Large intestine (tissue), 3 donors: ENCODE data around the gene EVC2. TPM values are rescaled to one million over a fixed set of nuclear protein-coding genes. Genes with fewer than 3 reads are reported as not detected.

ENCODE experiments used
- DNase-seq, 2 donors: peaks; one replicate each; pipeline versions ENCODE4 v3.0.0 to v3.0.0-alpha.2; 2013
- H3K27ac ChIP-seq: one replicate; pipeline ENCODE4 v1.5.1; 2013; ENCODE audit warnings: low read length
- H3K27me3 ChIP-seq: 2 replicates; pipeline ENCODE4 v1.6.1; 2013; ENCODE audit warnings: low read length; ENCODE audit not compliant: control insufficient read depth, insufficient read depth
- H3K36me3 ChIP-seq: 2 replicates; pipeline ENCODE4 v1.6.1; 2013; ENCODE audit warnings: low read length; ENCODE audit not compliant: control insufficient read depth, insufficient read depth
- H3K4me1 ChIP-seq: one replicate; pipeline ENCODE4 v1.6.1; 2013; ENCODE audit warnings: low read length; ENCODE audit not compliant: control insufficient read depth, insufficient read depth
- H3K4me3 ChIP-seq: one replicate; pipeline ENCODE4 v1.5.1; 2013; ENCODE audit warnings: low read length
- H3K9me3 ChIP-seq: one replicate; pipeline ENCODE4 v1.6.1; 2013; ENCODE audit warnings: mild to moderate bottlenecking, low read depth, low read length, moderate library complexity; ENCODE audit not compliant: control insufficient read depth
- WGBS: methylation state at CpG from one replicate; pipeline ENCODE4 v1.1.5; 2013; ENCODE audit warnings: low lambda C conversion rate; ENCODE audit not compliant: insufficient coverage; 5-methylcytosine and 5-hydroxymethylcytosine counted together
- polyA plus RNA-seq: library from polyadenylated mRNA; unstranded; fragments of 120-200 nt; gene quantifications from one replicate; pipeline ENCODE4 v1.2.1, GENCODE V29; 2013

EVC2 gene
- polyA plus RNA-seq, 1 donor, result 1.3 TPM

DNA sequence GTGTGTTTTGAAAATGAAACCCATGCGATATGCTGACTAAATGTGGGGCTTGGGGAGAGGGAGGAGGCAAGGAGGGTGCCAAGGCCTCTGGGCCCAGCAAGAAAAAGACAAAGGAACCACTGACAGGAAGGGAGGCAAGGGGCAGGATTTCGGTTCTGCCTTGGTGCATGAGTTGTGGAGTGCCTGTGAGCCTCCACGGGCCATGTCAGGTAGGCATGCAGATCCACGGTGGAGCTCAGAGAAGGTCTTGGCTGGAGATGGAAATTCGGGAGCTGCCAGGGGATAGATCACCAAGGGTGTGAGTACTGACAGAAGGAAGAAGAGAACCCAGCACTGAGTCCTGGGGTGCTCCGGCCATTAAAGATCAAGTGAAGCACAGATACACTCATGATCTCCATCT is 4.1 kb downstream of the EVC2 start:
- no peak for DNase-seq
- no peaks in the 10 kb centered on the region for H3K36me3 ChIP-seq
- H3K9me3 ChIP-seq, result no peaks in the 10 kb centered on the region
- no peak overlapping the region for H3K4me3 ChIP-seq
- H3K27me3 ChIP-seq, result peaks cover 29% of the 10 kb centered on the region
- H3K27ac ChIP-seq, result no peak overlapping the region
- no CpG with 5 or more reads among the region's 6 CpGs for WGBS
- H3K4me1 ChIP-seq, result peaks cover 4% of the 10 kb centered on the region

- Histone ChIP-seq H3K36me3 (no peaks in the 10 kb centered on the region), H3K9me3 (no peaks in the 10 kb centered on the region), H3K4me1 (peaks cover 4% of the 10 kb centered on the region), H3K4me3 (no peak overlapping the region), H3K27ac (no peak overlapping the region), H3K27me3 (peaks cover 25% of the 10 kb centered on the region)
- DNase-seq, result no peak
- 83% methylated on average over 1 of the region's 5 CpGs for WGBS
Observed at GRCh38 chr4:5703831-5704230, 4.5 kb downstream of the EVC2 start.

- no peak for DNase-seq
- H3K4me3 ChIP-seq, result no peak overlapping the region
- no peaks in the 10 kb centered on the region for H3K4me1 ChIP-seq
- no peaks in the 10 kb centered on the region for H3K36me3 ChIP-seq
- whole genome bisulfite sequencing, result 80% methylated on average over 1 of the region's 8 CpGs
- H3K27ac ChIP-seq, result no peak overlapping the region
- H3K27me3 ChIP-seq, result peaks cover 6% of the 10 kb centered on the region
- H3K9me3 ChIP-seq, result no peaks in the 10 kb centered on the region
Observed at GRCh38 chr4:5701971-5702370, 6.4 kb downstream of the EVC2 start.

GRCh38 chr4:5700459-5700858 is 7.9 kb downstream of the EVC2 start:
- Histone ChIP-seq H3K4me3 (no peak overlapping the region), H3K36me3 (no peaks in the 10 kb centered on the region), H3K4me1 (no peaks in the 10 kb centered on the region), H3K27ac (no peak overlapping the region), H3K9me3 (no peaks in the 10 kb centered on the region), H3K27me3 (no peaks in the 10 kb centered on the region)
- DNase-seq, result no peak
- WGBS, result 100% methylated on average over 1 of the region's 5 CpGs

- no peak overlapping the region for H3K4me3 ChIP-seq
- peaks cover 3% of the 10 kb centered on the region for H3K36me3 ChIP-seq
- H3K9me3 ChIP-seq, result no peaks in the 10 kb centered on the region
- no peaks in the 10 kb centered on the region for H3K4me1 ChIP-seq
- no peak for DNase-seq
- H3K27me3 ChIP-seq, result no peaks in the 10 kb centered on the region
- no peak overlapping the region for H3K27ac ChIP-seq
- no CpG with 5 or more reads among the region's 11 CpGs for WGBS
Observed at GRCh38 chr4:5696341-5696740, 12.0 kb downstream of the EVC2 start.

DNA sequence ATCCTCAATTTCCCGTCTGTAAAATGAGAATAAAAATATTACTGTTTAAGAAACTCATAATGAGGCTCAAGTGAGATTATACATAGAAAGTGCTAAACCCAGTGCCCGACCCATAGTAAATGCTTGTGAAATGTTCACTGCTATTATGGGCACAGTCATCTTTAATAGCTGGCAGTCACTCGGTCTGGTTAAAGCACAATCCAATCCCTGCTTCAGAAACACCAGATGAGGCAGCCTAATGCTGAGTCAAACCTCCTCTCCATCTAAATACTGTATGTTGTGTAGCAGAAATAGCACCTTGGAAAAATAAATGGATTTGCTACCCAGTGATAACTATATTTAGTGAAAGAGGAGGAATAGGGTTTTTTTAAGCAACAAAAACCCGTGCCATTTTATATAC is 14.5 kb downstream of the EVC2 start:
- H3K27ac ChIP-seq, result no peak overlapping the region
- DNase-seq, result no peak
- H3K27me3 ChIP-seq, result no peaks in the 10 kb centered on the region
- no CpG with 5 or more reads among the region's 4 CpGs for WGBS
- H3K4me1 ChIP-seq, result no peaks in the 10 kb centered on the region
- H3K9me3 ChIP-seq, result no peaks in the 10 kb centered on the region
- peaks cover 5% of the 10 kb centered on the region for H3K36me3 ChIP-seq
- H3K4me3 ChIP-seq, result no peak overlapping the region

DNA sequence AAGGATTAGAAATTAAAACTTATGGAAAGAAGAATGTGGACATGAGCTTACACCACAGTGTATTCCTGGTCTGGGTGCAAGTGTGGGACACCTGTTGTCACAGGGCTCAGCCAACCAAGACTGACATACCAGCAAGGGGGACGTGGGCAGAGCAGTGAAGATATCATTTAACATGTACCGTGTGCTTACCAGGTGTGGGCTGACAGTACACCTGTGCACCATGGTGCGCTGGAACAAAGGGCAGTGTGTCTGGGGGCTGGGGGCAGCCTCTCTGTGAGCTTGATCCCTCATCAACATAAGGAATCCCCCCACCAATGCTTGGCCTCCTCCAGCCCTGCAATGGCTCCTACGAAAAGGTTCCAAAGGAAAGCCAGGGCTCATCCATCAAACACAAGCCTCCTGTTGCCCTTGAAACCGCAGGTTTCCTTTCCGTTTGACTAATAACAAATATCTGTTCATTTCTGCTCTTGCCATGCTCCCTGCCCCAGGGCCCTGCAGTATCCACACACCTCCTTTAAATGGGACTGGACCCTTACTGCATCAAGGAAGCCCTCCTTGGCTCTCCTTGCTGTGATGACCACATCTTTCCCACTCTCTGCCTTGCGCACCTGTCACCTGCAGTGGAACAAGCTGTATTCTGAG is 16.7 kb downstream of the EVC2 start:
- H3K9me3 ChIP-seq, result no peaks in the 10 kb centered on the region
- no peaks in the 10 kb centered on the region for H3K4me1 ChIP-seq
- no peak overlapping the region for H3K4me3 ChIP-seq
- peaks cover 5% of the 10 kb centered on the region for H3K36me3 ChIP-seq
- H3K27ac ChIP-seq, result no peak overlapping the region
- no peaks in the 10 kb centered on the region for H3K27me3 ChIP-seq
- DNase-seq, result no peak
- no CpG with 5 or more reads among the region's 7 CpGs for WGBS

DNA sequence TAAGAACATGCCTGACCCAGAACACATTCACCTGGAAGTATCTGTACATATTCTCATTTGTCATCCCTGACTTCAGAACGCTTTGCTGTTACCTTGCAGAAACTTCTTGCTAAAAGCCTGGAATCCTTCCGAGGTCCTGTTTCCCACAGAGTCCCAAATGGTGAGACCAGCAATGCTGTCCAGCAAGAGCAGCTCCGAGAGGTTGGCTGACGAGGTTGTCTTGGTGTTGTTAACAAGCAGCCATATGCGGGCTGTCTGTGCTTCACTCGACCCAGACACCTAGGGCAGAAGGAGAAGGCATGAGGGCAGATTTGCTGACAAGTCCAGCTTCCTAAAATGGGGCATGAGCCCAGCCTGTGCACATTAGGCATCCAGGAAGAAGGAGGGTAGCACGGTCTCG is 19.3 kb downstream of the EVC2 start:
- no peak overlapping the region for H3K4me3 ChIP-seq
- no CpG with 5 or more reads among the region's 8 CpGs for WGBS
- no peaks in the 10 kb centered on the region for H3K27me3 ChIP-seq
- H3K4me1 ChIP-seq, result no peaks in the 10 kb centered on the region
- no peak for DNase-seq
- peaks cover 15% of the 10 kb centered on the region for H3K36me3 ChIP-seq
- no peaks in the 10 kb centered on the region for H3K9me3 ChIP-seq
- no peak overlapping the region for H3K27ac ChIP-seq

GRCh38 chr4:5686338-5686737 is 22.0 kb downstream of the EVC2 start:
- no peak for DNase-seq
- H3K36me3 ChIP-seq, result peaks cover 11% of the 10 kb centered on the region
- no peaks in the 10 kb centered on the region for H3K9me3 ChIP-seq
- H3K4me3 ChIP-seq, result no peak overlapping the region
- H3K27me3 ChIP-seq, result no peaks in the 10 kb centered on the region
- H3K4me1 ChIP-seq, result no peaks in the 10 kb centered on the region
- no peak overlapping the region for H3K27ac ChIP-seq
- WGBS, result no CpG with 5 or more reads among the region's 6 CpGs

- Histone ChIP-seq H3K4me1 (no peaks in the 10 kb centered on the region), H3K36me3 (peaks cover 11% of the 10 kb centered on the region), H3K9me3 (no peaks in the 10 kb centered on the region), H3K4me3 (no peak overlapping the region), H3K27ac (no peak overlapping the region), H3K27me3 (no peaks in the 10 kb centered on the region)
- no CpG with 5 or more reads among the region's 9 CpGs for WGBS
- DNase-seq, result no peak
Observed at GRCh38 chr4:5685296-5685695, 23.1 kb downstream of the EVC2 start.

- no peaks in the 10 kb centered on the region for H3K9me3 ChIP-seq
- no peak overlapping the region for H3K27ac ChIP-seq
- no peak overlapping the region for H3K4me3 ChIP-seq
- no peaks in the 10 kb centered on the region for H3K4me1 ChIP-seq
- WGBS, result no CpG with 5 or more reads among the region's 10 CpGs
- DNase-seq, result no peak
- no peaks in the 10 kb centered on the region for H3K27me3 ChIP-seq
- peaks cover 9% of the 10 kb centered on the region for H3K36me3 ChIP-seq
Observed at GRCh38 chr4:5683566-5683965, 24.8 kb downstream of the EVC2 start.
